ENCODE data around the gene MAP3K2. TPM values are rescaled to one million over a fixed set of nuclear protein-coding genes. Genes with fewer than 3 reads are reported as not detected.

Gene MAP3K2
- total and polyA plus RNA-seq, 2 of the 8 experiments (the other 6 are each of a cell fraction or from before 2014, with no cell fraction given), result 2.0 to 23.2 TPM

GRCh38 chr2:127378720-127379119, 9.1 kb downstream of the MAP3K2 start (continued):
- TF ChIP-seq CHD7 (IDR thresholded peaks at IDR 0.05; ENCODE audit: insufficient replicate concordance, low read length) (no peak), RBBP5 (IDR thresholded peaks at IDR 0.05; ENCODE audit: borderline replicate concordance, low read depth, low read length) (no peak), KDM1A (IDR thresholded peaks at IDR 0.05; ENCODE audit: borderline replicate concordance, low read length) (no peak), BRCA1 (IDR thresholded peaks at IDR 0.05; ENCODE audit: low read depth, low read length) (no peak)
